GM23338 (cell line): ENCODE data around the gene FHIT. TPM values are rescaled to one million over a fixed set of nuclear protein-coding genes. Genes with fewer than 3 reads are reported as not detected.

Experiments
- ATAC-seq: fragments of 200-7000 bp; cut with Tn5 transposase; 3 replicates; pipeline ENCODE4 v1.9.1; 2020
- DNase-seq: peaks from one replicate; pipeline ENCODE4 v3.0.0-alpha.2; 2015; ENCODE audit warnings: low spot score
- H2AFZ ChIP-seq: fragments of 200-600 bp; sonication (generic); 2 replicates; pipeline ENCODE4 v1.8.0; 2016; ENCODE audit warnings: antibody characterized with exemption, mild to moderate bottlenecking, moderate library complexity
- H3F3A ChIP-seq: fragments of 200-600 bp; sonication (generic); replicated peaks from 2 replicates; pipeline ENCODE4 v1.8.0; 2017; ENCODE audit warnings: antibody characterized with exemption, mixed run types, low read depth
- H3K27ac ChIP-seq: fragments of 200-600 bp; sonication (generic); 2 replicates; pipeline ENCODE4 v1.6.1; 2016; ENCODE audit warnings: low read depth
- H3K27me3 ChIP-seq: fragments of 200-600 bp; sonication (generic); 2 replicates; pipeline ENCODE4 v1.8.0; 2016; ENCODE audit warnings: mild to moderate bottlenecking, mixed run types, moderate library complexity; ENCODE audit not compliant: insufficient read depth
- H3K36me3 ChIP-seq: fragments of 200-600 bp; sonication (generic); 2 replicates; pipeline ENCODE4 v1.8.0; 2016; ENCODE audit warnings: mild to moderate bottlenecking; ENCODE audit not compliant: insufficient read depth
- H3K4me1 ChIP-seq: fragments of 200-600 bp; sonication (generic); 2 replicates; pipeline ENCODE4 v1.8.0; 2016; ENCODE audit warnings: mild to moderate bottlenecking, moderate library complexity; ENCODE audit not compliant: insufficient read depth
- H3K4me2 ChIP-seq: fragments of 200-600 bp; sonication (generic); 2 replicates; pipeline ENCODE4 v1.7.1; 2017; ENCODE audit warnings: mixed run types
- H3K4me3 ChIP-seq: fragments of 200-600 bp; sonication (generic); 2 replicates; pipeline ENCODE4 v1.6.1; 2016; ENCODE audit warnings: mixed run types
- H3K79me2 ChIP-seq: fragments of 200-600 bp; sonication (generic); replicated peaks from 2 replicates; pipeline ENCODE4 v1.8.0; 2017; ENCODE audit warnings: mild to moderate bottlenecking; ENCODE audit not compliant: insufficient read depth
- H3K9me2 ChIP-seq: fragments of 200-600 bp; sonication (generic); 2 replicates; pipeline ENCODE4 v1.8.0; 2017; ENCODE audit not compliant: insufficient read depth
- H4K20me1 ChIP-seq: fragments of 200-600 bp; sonication (generic); replicated peaks from 2 replicates; pipeline ENCODE4 v1.8.0; 2017; ENCODE audit warnings: mild to moderate bottlenecking; ENCODE audit not compliant: insufficient read depth
- H3K27ac Mint-ChIP-seq: 2 replicates; pipeline ENCODE4 v1.8.0; 2020; ENCODE audit warnings: inconsistent platforms, mild to moderate bottlenecking, moderate library complexity, mixed read lengths
- H3K27me3 Mint-ChIP-seq: 3 replicates; pipeline ENCODE4 v1.8.0; 2022; ENCODE audit warnings: low read depth, mild to moderate bottlenecking, moderate library complexity, mixed read lengths, inconsistent platforms; ENCODE audit not compliant: insufficient read depth, poor library complexity
- H3K36me3 Mint-ChIP-seq: 3 replicates; pipeline ENCODE4 v1.8.0; 2021; ENCODE audit warnings: low read depth, mild to moderate bottlenecking, inconsistent platforms, moderate library complexity, mixed read lengths
- H3K4me1 Mint-ChIP-seq: 3 replicates; pipeline ENCODE4 v1.8.0; 2020; ENCODE audit warnings: mild to moderate bottlenecking, inconsistent platforms, mixed read lengths
- H3K4me3 Mint-ChIP-seq: 3 replicates; pipeline ENCODE4 v1.8.0; 2021; ENCODE audit warnings: moderate library complexity, mild to moderate bottlenecking, inconsistent platforms, mixed read lengths
- H3K9me3 Mint-ChIP-seq: 3 replicates; pipeline ENCODE4 v1.8.0; 2020; ENCODE audit warnings: moderate library complexity, mild to moderate bottlenecking, inconsistent platforms, mixed read lengths
- CREB1 ChIP-seq: fragments of 250-450 bp; sonication (Bioruptor Pico); IDR thresholded peaks from 2 replicates; pipeline ENCODE4 v1.5.0; 2020; ENCODE audit warnings: low read depth, mild to moderate bottlenecking, moderate library complexity
- EZH2phosphoT487 ChIP-seq: fragments of 200-600 bp; sonication (generic); IDR thresholded peaks from one replicate; pipeline ENCODE4 v1.8.1; 2018; ENCODE audit warnings: antibody characterized with exemption; ENCODE audit not compliant: unreplicated experiment
- JUNB ChIP-seq: IDR thresholded peaks from one replicate; pipeline ENCODE4 v1.6.1; 2016; ENCODE audit warnings: antibody characterized with exemption; ENCODE audit not compliant: unreplicated experiment
- NANOG ChIP-seq: IDR thresholded peaks from 2 replicates; pipeline ENCODE4 v1.6.1; 2016; ENCODE audit warnings: antibody characterized with exemption, borderline replicate concordance
- POLR2AphosphoS5 ChIP-seq: IDR thresholded peaks from 2 replicates; pipeline ENCODE4 v1.6.1; 2016; ENCODE audit warnings: antibody characterized with exemption, low read depth
- STAT1 ChIP-seq: IDR thresholded peaks from one replicate; pipeline ENCODE4 v1.6.1; 2016; ENCODE audit warnings: antibody characterized with exemption; ENCODE audit not compliant: unreplicated experiment
- ZNF331 ChIP-seq: fragments of 250-450 bp; sonication (Bioruptor Pico); IDR thresholded peaks from 2 replicates; pipeline ENCODE4 v1.5.0; 2020; ENCODE audit warnings: low read depth, mild to moderate bottlenecking, moderate library complexity
- polyA plus RNA-seq: library from polyadenylated mRNA; unstranded; fragments of >200 nt; fragmentation: Nextera tagmentation; extraction: Ambion mirVana; gene quantifications from 2 replicates; pipeline ENCODE4 v1.2.1, GENCODE V29; 2016
- total RNA-seq: library from RNA; depleted of rRNA; stranded (reverse); fragments of >200 nt; shearing (Covaris generic); gene quantifications from 2 replicates; pipeline ENCODE4 v1.2.3, GENCODE V29; 2014
- TF ChIP-seq, protein P1 (sequence below): fragments of 250-450 bp; sonication (Bioruptor Pico); IDR thresholded peaks from 2 replicates; pipeline ENCODE4 v1.5.0; 2020; ENCODE audit warnings: mild to moderate bottlenecking, moderate library complexity
- TF ChIP-seq, protein P2 (sequence below): IDR thresholded peaks from 2 replicates; pipeline ENCODE4 v1.6.1; 2016; ENCODE audit warnings: antibody characterized with exemption
- TF ChIP-seq, protein P3 (sequence below), 2 experiments: fragments of 200-600 bp in 1 of 2; sonication (generic) in 1 of 2; conservative IDR thresholded peaks; 2 replicates each; pipeline versions ENCODE4 v1.5.1 to v1.6.1; 2016 to 2017; ENCODE audit warnings: antibody characterized with exemption in 2 of 2, low read depth in 2 of 2, mild to moderate bottlenecking in 2 of 2, moderate library complexity in 1 of 2
- TF ChIP-seq, protein P4 (sequence below): IDR thresholded peaks from one replicate; pipeline ENCODE4 v1.6.1; 2018; ENCODE audit warnings: antibody characterized with exemption; ENCODE audit not compliant: unreplicated experiment

The FHIT gene
- total and polyA plus RNA-seq, 2 experiments from 2014 or later: 3.0 to 8.3 TPM

DNA sequence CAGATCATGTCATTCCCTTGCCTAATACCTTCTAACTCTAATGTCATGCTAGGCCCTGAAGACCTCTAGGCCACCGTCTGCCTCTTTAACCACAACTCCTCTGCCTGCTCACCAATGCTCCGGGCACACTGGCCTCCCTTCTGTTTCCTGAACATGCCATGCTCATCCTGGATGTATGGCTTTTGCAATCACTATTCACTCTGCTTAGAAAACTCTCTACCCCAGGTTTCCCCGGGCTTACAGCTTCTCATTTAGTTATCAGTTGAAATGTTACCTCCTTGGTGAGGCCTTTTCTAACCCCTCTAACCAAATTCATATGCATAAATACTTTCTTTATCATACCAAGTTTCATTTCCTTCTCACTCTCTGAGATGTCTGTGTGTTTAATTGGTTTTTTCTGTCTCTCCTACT, 1473.6 kb downstream of the FHIT start:
- Mint-ChIP-seq H3K4me3 (no peak overlapping the region), H3K9me3 (no peaks in the 10 kb centered on the region), H3K27ac (no peak overlapping the region), H3K36me3 (no peaks in the 10 kb centered on the region), H3K27me3 (peaks cover 6% of the 10 kb centered on the region), H3K4me1 (peaks cover 5% of the 10 kb centered on the region; the same call in 2 of the 3 replicates)
- H3K4me1 ChIP-seq: peaks cover 6% of the 10 kb centered on the region; the same call in 1 of the 2 replicates
- no peaks in the 10 kb centered on the region for H4K20me1 ChIP-seq
- no peak overlapping the region for H2AFZ ChIP-seq
- TF ChIP-seq ZNF331 (CRISPR knock-in tag) (no peak), EZH2phosphoT487 (no peak), CREB1 (no peak), NANOG (no peak), JUNB (no peak), POLR2AphosphoS5 (no peak), STAT1 (no peak)
- TF ChIP-seq, protein P1, sequence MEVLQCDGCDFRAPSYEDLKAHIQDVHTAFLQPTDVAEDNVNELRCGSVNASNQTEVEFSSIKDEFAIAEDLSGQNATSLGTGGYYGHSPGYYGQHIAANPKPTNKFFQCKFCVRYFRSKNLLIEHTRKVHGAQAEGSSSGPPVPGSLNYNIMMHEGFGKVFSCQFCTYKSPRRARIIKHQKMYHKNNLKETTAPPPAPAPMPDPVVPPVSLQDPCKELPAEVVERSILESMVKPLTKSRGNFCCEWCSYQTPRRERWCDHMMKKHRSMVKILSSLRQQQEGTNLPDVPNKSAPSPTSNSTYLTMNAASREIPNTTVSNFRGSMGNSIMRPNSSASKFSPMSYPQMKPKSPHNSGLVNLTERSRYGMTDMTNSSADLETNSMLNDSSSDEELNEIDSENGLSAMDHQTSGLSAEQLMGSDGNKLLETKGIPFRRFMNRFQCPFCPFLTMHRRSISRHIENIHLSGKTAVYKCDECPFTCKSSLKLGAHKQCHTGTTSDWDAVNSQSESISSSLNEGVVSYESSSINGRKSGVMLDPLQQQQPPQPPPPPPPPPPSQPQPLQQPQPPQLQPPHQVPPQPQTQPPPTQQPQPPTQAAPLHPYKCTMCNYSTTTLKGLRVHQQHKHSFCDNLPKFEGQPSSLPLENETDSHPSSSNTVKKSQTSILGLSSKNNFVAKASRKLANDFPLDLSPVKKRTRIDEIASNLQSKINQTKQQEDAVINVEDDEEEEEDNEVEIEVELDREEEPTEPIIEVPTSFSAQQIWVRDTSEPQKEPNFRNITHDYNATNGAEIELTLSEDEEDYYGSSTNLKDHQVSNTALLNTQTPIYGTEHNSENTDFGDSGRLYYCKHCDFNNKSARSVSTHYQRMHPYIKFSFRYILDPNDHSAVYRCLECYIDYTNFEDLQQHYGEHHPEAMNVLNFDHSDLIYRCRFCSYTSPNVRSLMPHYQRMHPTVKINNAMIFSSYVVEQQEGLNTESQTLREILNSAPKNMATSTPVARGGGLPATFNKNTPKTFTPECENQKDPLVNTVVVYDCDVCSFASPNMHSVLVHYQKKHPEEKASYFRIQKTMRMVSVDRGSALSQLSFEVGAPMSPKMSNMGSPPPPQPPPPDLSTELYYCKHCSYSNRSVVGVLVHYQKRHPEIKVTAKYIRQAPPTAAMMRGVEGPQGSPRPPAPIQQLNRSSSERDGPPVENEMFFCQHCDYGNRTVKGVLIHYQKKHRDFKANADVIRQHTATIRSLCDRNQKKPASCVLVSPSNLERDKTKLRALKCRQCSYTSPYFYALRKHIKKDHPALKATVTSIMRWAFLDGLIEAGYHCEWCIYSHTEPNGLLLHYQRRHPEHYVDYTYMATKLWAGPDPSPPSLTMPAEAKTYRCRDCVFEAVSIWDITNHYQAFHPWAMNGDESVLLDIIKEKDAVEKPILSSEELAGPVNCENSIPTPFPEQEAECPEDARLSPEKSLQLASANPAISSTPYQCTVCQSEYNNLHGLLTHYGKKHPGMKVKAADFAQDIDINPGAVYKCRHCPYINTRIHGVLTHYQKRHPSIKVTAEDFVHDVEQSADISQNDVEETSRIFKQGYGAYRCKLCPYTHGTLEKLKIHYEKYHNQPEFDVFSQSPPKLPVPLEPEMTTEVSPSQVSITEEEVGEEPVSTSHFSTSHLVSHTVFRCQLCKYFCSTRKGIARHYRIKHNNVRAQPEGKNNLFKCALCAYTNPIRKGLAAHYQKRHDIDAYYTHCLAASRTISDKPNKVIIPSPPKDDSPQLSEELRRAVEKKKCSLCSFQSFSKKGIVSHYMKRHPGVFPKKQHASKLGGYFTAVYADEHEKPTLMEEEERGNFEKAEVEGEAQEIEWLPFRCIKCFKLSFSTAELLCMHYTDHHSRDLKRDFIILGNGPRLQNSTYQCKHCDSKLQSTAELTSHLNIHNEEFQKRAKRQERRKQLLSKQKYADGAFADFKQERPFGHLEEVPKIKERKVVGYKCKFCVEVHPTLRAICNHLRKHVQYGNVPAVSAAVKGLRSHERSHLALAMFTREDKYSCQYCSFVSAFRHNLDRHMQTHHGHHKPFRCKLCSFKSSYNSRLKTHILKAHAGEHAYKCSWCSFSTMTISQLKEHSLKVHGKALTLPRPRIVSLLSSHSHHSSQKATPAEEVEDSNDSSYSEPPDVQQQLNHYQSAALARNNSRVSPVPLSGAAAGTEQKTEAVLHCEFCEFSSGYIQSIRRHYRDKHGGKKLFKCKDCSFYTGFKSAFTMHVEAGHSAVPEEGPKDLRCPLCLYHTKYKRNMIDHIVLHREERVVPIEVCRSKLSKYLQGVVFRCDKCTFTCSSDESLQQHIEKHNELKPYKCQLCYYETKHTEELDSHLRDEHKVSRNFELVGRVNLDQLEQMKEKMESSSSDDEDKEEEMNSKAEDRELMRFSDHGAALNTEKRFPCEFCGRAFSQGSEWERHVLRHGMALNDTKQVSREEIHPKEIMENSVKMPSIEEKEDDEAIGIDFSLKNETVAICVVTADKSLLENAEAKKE (CRISPR knock-in tag): no peak
- TF ChIP-seq, protein P2, sequence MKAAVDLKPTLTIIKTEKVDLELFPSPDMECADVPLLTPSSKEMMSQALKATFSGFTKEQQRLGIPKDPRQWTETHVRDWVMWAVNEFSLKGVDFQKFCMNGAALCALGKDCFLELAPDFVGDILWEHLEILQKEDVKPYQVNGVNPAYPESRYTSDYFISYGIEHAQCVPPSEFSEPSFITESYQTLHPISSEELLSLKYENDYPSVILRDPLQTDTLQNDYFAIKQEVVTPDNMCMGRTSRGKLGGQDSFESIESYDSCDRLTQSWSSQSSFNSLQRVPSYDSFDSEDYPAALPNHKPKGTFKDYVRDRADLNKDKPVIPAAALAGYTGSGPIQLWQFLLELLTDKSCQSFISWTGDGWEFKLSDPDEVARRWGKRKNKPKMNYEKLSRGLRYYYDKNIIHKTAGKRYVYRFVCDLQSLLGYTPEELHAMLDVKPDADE: no peak
- TF ChIP-seq, protein P3, sequence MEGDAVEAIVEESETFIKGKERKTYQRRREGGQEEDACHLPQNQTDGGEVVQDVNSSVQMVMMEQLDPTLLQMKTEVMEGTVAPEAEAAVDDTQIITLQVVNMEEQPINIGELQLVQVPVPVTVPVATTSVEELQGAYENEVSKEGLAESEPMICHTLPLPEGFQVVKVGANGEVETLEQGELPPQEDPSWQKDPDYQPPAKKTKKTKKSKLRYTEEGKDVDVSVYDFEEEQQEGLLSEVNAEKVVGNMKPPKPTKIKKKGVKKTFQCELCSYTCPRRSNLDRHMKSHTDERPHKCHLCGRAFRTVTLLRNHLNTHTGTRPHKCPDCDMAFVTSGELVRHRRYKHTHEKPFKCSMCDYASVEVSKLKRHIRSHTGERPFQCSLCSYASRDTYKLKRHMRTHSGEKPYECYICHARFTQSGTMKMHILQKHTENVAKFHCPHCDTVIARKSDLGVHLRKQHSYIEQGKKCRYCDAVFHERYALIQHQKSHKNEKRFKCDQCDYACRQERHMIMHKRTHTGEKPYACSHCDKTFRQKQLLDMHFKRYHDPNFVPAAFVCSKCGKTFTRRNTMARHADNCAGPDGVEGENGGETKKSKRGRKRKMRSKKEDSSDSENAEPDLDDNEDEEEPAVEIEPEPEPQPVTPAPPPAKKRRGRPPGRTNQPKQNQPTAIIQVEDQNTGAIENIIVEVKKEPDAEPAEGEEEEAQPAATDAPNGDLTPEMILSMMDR (conservative IDR thresholded peaks at IDR 0.05; ENCODE audit: low read depth in 2 of 2): no peak
- TF ChIP-seq, protein P4, sequence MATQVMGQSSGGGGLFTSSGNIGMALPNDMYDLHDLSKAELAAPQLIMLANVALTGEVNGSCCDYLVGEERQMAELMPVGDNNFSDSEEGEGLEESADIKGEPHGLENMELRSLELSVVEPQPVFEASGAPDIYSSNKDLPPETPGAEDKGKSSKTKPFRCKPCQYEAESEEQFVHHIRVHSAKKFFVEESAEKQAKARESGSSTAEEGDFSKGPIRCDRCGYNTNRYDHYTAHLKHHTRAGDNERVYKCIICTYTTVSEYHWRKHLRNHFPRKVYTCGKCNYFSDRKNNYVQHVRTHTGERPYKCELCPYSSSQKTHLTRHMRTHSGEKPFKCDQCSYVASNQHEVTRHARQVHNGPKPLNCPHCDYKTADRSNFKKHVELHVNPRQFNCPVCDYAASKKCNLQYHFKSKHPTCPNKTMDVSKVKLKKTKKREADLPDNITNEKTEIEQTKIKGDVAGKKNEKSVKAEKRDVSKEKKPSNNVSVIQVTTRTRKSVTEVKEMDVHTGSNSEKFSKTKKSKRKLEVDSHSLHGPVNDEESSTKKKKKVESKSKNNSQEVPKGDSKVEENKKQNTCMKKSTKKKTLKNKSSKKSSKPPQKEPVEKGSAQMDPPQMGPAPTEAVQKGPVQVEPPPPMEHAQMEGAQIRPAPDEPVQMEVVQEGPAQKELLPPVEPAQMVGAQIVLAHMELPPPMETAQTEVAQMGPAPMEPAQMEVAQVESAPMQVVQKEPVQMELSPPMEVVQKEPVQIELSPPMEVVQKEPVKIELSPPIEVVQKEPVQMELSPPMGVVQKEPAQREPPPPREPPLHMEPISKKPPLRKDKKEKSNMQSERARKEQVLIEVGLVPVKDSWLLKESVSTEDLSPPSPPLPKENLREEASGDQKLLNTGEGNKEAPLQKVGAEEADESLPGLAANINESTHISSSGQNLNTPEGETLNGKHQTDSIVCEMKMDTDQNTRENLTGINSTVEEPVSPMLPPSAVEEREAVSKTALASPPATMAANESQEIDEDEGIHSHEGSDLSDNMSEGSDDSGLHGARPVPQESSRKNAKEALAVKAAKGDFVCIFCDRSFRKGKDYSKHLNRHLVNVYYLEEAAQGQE: no peak
- no peak overlapping the region for H3K4me2 ChIP-seq
- H3K27me3 ChIP-seq: no peaks in the 10 kb centered on the region
- H3K36me3 ChIP-seq: no peaks in the 10 kb centered on the region
- H3K4me3 ChIP-seq: no peak overlapping the region
- H3K9me2 ChIP-seq: peaks cover 4% of the 10 kb centered on the region
- no peak for DNase-seq
- H3F3A ChIP-seq: no peaks in the 10 kb centered on the region
- no peaks in the 10 kb centered on the region for H3K79me2 ChIP-seq
- no peak for ATAC-seq
- no peak overlapping the region for H3K27ac ChIP-seq
